Measurements from ENCODE around the gene SEC14L1.
A peak's percentile ranks its signal among the peaks of the same experiment; 100 is the strongest.

SEC14L1 gene

DNA sequence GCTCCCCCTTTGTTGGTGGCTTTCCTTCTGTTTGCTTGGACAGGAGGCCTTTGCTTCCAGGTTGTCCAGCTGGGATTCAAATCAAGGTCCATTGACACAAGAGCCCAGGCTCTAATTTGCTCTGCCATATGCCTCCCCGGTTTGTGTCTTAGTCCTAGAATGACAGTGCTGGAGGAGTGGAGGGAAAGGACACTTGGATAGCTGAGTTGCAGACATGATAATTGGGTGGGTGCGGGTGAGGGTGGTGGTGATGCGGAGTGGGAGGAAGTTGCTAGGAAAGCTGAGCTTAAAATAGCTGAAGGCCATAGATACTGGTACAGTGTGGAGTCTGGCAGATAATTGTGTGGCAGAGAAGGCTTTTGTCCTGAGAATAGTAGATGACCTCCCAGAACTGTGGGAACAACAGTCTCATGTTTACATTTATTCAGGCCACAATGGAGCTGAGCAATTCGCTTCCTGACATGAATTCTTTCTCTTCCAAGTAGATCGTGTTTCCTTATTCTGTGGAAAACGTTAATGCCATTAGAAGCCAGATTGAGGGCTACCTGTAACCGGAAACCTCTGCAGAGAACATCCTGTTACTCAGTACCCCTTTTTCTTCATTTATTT, 23.8 kb downstream of the SEC14L1 start:
- DNase-seq: no peak

DNA sequence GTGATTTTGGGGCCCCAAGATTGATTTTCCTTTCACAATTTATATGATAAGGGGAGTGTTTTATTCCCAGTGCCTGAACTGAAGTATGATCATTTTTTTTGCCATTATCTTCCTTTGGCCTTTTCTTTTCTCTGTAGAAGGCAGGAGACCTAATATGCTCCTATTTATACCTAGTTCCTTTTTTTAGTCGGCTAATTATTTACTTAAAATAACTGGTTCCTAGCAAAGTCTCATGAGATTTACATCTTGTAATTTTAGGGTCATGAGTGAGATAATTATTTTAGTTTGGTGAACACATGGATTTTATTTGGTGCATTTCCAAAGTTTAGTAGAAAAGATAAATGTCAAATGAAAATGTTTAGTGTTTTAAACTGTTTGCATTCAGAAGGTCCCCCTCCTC, 24.8 kb downstream of the SEC14L1 start:
- no peak for DNase-seq

DNA sequence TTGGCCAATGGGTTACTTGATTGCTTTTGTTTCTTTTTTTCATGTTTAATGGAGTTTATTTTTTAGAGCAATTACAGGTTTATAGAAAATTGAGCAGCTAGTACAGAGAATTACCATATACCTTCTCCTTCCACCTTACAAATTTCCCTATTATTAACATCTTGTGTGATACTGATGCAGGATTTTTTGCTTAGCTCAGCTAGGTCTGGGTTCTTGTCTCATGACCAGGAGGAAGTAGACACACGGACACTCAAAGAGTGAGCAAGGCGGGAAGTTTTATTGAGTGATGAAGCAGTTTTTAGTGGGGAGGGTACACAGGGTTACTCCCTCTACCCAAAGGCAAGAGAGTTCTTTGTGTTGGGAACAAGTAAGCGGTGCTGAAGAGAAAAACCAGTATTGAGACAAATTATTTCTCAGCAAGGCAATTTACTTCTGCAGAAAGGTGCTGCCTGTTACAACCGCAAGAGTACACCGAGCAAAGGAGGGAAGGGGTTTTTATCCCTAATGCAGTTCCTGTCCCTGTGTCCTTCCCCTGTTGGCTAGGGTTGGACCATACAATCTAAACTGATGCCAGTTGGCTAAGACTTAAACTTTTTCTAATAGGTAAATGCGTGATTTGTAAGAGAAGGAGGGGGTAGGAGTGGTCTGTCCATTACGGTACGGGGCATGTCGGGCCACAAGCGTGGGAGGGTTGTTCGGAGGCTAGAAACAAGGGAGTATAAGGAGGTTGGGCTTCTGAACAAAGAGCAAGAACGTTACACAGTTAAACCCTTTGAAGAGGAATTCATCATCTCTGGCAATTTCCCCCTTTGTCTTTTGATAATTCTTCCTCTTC, 26.9 kb downstream of the SEC14L1 start:
- DNase-seq: no peak

DNA sequence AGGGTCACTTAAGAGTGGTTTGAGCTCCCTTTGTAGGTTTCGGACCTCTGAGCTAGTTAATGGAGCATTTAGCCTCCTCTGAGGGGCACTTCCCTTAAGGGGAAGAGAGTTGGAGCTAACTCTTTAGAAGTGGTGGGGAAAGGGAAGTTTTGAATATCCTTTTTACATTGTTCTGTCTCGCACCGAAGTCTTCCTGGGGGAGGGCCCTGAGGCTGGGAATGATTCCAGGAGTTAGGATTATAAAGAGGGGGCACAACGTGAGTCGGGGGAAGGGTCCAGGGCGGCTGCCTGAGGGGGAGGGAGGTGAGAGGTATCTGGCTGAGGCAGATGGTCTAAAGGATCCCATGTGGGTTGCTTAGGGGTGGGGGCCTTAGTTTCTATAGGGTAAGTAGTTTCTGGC, 32.3 kb downstream of the SEC14L1 start:
- no peak for DNase-seq

DNA sequence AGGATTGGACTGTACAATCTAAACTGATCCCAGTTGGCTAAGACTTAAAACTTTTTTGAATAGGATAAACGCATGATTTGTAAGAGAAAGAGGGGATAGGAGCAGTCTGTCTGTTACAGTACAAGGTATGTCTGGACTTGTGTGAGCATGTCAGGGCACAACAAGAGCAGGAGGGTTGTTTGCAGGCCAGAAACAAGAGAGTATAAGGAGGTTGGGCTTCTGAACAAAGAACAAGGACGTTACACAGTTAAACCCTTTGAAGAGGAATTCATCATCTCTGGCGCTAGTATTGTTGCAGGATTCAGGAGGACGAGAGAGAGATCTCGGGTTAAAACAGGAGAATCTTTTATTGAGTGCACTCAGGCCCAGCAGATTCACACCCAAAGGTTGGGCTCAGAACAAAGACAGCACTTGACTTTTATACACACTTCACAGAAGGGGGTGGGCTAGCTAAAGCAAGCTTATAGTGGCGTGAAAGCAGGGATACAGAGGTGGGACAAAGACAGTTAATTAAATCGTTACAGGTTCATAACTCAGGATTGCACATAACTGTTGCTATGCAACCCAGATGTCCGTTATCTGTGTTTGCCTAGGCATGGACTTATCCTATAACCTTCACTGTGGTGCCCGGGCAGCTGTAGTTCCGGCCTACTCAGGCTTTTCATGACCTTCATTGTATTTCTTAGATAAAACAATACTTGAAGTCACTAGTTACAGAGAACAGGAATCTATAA, 34.3 kb downstream of the SEC14L1 start:
- no peak for DNase-seq

DNA sequence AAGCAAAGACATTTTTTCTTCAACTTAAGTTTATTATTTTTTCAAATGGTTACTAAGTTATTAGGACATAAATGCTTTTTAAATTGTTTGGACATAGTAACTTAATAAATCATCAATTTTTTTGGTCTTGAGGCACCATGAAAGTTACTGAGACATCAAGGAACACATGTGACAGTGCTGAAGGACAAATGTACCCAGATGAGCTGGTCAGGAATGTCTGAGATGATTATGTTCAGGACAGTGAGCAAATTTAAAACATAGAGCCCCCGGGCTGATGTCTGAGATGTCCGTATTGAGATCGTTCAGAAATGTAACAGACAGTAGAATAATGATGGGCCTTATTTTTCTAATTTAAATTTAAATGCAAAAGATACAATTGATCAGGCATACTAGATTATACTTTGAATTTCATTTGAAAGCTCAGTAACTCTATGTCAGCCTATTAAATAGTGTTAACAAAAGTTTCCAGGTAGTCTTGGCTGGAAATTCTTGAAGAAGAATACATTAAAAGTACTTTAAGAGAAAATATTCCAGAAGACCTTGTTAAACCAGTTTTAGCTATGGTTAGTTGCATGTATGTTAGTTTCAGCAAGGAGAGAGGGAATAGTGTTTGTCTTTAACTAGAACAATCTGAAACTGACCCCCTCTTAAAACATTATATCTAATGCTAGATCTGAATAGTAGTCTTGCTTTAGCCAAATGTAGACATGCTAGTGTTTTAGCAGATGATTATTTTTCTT, 36.4 kb downstream of the SEC14L1 start:
- no peak for DNase-seq

DNA sequence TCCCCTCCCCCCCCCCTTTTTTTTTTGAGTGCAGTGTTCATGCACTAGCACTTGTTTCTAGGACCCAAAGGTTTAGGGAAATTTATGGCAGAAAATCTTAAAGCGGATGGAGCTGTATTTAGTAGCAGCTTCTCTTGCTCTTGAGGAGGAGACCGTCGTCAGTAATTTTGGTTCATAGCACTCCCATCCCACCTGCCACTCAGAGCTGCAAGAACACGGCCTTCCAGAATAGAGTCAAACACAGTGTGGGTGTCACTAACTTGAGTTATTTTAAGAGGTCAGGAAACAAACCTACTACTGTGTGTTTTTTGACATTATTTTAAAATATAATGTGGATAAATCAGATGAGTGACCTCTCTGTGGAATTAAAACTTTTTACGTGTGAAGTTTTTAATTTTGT, 37.3 kb downstream of the SEC14L1 start:
- DNase-seq: no peak

DNA sequence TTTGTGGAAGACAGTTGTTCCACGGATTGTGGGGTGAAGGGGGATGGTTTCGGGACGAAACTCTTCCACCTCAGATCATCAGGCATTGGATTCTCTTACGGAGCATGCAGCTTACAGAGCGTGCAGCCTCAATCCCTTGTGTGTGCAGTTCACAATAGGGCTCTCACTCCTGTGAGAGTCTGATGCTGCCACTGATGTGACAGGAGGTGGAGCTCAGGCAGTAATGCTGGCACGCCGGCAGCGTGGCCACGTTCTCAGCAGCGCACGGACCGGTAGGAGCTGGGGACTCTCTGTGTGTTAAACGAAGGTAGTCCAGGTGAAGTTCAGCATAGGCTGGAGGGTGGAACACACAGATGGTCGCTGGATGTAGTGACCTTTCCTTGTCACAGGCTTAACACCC, 37.8 kb downstream of the SEC14L1 start:
- no peak for DNase-seq

DNA sequence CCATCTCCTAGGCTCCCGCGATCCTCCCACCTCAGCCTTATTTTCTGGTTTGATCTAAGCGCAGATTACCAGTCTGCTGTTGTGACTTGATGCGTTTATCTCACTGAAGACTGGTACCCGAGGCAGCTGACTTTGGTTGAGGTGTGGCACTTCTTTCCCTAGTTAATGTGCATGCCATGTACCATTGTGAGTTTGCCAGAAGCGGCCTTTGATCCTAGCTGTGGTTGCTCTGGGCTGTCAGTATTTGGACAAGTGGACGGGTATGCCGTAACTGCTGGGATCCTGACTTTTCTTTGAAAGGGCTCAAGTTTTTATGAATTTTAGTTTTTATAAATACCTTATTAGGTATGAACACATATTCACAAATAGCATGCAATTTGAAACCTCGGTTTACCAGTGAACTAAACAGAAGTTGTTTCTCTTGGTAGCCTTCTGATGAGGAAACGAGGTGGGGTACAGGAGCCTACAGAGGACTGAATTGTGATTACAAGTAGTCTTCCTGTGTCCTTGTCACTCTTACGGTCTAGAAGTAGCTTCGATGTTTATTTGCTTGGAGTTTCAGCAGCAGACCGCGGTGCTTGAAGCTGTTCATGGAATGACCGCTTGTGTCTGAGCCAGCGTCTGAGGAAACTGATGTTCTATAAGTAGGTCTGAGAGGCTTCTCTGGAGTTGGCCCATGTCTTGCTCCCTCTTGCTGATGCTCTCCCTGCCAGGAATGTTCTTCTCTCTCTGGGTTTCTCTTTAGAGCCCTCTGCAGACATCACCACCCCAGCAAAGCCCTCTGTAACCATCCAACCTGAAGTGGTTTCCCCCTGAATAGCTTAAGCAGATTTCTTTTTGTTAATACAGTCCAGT, 40.0 kb downstream of the SEC14L1 start:
- no peak for DNase-seq

DNA sequence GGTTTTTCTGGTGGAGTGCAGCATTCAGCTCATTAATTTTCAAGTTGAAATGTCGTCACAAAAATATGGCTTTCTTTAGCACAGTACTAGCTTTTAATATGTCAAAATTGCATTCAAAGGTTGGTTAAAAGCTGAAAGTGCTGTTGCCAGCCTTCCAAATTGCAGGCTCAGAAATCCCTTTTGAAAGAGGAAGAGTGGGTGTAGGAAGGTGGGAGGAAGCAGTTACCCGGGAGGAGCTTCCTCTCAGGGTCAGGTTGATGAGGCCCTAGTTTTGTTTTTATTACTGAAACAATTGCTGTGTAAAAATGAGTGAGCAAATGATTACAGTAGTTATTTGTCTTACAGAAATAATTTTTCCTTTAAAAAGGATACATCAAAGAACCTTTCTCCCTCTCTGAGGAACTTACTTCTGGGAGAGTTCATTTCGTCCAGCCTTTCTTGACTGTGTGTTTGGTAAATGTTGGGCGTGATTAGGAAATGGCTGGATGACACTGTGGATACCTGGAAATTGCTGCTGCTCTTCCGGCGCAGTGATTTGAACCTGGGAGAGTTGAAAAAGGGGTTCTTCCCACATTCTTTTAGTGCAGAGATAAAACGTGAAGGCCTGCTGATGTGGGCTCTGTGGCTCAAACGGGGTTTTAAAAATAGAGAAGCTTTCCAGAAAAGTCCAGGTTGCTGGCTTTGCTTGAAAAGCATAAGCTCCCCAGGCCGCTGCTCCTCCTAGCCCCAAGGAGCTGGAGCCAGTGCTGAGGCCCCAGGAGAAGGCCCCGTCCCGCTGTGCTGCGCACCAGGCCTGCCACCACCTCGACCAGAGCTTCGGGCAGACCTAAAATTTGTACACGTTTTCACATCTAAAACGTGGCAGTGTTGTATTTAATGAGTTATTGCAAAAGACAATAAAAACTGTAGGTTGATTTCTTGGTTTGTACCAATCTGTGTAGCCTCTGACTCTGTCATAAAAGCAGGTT, 41.7 kb downstream of the SEC14L1 start:
- DNase-seq: no peak

DNA sequence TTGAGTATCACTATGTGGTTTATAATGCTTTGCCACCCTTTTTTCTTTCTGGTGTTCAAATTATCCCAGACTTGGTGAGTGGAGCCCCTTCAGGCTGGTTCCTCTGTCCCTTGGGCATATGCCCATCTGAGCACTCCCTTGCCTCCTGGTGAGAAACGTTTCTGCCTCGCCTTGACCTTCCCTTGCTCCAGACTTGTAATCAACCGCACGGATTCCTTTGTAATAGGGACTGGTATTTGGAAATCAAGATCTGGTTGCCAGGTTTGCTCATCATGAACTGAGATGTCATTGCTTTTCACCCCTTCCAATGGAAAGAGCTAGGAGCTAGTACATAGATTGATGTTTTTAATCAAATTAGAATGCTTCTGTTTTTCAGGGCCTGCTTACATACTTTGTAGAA, 43.7 kb downstream of the SEC14L1 start:
- no peak for DNase-seq

DNA sequence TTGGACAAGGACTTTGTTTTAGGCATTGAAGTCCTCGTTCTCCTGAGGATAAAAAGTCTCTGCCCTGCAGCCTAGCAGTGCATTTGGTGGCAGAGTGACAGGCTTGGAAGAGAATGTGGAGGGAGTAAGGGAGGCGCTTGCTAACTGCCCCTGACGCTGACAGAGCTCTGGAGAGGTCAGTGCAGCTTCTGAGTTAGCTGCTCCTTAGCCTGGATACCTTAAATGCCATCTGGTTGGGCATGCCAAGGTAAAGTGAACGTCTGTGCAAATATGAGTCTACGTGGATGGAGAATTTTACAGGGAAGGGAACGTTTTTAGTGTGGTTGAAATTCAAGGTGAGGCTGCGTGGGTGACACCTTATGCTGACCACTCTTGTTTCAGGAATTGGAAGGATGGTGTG, 44.4 kb downstream of the SEC14L1 start:
- no peak for DNase-seq

DNA sequence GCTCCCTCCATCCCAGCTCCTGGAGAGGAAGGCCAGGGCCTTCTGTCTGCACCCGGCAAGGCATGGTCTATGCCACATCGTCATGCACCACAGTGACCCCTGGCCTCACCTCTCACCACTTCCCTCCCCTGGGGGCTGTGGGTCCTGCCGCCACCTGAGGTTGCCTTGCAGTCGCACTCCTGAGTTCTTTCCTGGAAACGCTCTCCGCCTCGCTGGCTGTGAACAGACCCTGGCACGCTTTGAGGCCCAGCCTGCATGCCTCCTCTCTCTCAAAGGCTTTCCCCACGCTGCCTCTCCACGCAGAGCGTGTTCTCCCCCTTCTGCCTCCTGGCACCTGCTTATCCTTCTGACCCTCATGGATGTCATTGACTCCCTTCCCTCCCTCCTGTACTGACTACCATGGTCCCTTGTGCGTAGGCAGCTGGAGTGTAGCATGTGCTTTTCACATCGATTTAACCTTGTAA, 45.4 kb downstream of the SEC14L1 start:
- DNase-seq: peak in 1 of 2 donors; percentile 14

DNA sequence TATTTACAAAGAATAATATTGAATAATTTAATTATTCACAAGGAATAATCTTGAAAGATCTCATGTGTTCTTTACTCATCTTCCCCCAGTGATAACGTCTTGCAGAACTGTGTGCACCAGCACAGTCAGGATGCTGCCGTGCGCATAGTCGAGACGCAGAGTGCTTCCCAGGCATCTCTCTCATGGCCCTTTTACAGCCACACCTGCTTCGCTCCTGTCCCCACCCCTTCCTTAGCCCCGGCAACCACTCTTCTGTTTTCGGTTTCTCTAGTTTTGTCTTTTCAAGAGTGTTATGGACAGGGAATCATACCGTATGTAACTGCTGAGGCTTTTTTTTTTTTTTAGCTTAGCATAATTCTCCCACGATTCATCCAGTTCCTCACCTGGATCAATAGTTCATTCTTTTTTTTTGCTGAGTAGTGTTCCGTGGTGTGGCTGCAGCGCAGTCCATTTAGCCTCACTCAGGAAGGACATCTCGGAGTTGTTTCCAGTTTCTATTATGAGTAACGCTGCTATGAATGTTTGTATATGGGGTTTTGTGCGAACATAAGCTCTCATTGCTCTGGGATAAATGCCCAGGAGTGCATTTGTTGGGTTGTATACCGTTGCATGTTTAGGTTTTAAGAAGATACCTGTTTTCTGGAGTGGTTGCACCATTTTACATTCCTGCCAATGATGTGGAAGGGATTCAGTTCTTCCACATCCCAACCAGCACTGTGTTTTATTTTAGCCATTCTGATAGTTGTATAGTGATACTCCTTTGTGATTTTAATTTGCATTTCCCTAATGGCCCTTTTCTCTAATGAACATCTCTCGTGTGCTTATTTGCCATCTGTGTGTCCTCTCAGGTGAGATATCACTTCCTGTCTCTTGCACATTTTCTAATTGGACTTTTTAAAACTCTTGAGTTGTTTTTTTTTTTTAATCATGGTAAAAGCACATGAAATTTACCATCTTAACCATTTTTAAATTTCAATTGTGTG, 47.6 kb downstream of the SEC14L1 start:
- no peak for DNase-seq

DNA sequence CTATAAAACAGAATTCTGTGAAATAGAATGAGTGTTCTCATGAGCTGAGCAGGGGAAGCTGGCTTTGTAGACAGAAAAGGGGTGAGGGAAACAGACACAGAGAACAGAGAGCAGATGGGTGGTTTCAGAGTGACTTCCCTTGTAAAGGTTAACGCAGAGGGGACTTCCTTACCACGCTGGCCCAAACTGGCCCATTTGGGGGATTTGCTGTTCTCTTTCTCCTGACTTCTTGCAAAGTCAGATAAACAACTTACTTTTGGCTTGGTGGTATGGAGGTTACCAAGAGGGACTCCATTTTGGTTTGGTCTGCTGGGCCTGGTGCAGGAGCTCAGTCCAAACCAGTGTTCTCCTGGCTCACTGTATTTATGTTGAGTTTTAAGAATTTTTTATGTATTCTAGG, 48.4 kb downstream of the SEC14L1 start:
- DNase-seq: peak in 1 of 2 donors; percentile 18

DNA sequence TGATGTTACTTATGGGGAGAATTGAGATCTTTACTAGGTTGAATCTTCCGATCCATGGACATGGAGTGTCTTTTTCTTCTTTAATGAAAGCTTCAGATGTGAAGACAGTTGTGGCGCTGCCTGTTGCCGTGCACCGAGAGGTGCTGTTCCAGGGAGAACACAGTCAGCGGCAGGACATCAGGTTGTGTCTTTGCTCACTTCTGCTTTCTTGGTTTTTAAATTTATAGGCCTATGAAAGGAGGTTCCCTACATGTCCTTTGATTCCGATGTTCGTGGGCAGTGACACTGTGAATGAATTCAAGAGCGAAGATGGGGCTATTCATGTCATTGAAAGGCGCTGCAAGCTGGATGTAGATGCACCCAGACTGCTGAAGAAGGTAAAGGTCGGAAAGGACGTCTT, 49.8 kb downstream of the SEC14L1 start:
- no peak for DNase-seq

DNA sequence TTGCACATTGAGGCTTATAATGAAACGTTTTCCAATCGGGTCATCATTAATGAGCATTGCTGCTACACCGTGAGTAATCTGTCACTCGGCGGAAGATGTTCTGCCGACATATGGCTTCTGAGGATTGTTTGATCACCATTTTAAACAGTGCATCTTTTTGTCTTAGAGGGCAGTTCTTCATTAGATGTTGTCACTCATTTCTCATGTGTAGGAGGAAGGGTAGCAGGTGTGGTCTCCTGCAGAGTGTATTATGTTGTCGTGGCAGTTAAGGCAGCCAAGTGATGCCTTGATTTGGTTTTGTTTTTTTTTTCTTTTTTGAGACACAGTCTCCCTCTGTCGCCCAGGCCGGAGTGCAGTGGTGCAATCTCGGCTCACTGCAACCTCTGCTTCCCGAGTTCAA, 50.5 kb downstream of the SEC14L1 start:
- DNase-seq: no peak

DNA sequence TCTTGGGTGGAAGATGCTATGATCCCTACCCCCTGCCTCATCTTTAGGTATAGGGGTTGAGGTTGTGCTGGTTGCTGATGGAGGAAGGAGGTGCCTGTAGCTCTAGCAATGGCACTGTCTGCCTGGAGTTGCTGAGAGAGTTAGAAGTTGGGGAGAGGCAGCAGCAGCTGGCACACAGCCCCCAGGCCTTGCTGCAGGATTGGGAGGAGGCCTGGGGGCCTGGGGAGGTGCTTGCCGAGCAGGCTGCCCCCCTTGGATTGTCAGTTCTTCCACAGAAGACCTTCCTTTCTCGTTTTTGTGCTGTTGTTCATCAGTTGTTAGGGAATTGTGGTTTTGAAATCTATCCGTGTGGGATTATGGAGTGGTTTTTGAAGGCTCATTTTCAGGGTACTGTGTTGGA, 52.9 kb downstream of the SEC14L1 start:
- no peak for DNase-seq

DNA sequence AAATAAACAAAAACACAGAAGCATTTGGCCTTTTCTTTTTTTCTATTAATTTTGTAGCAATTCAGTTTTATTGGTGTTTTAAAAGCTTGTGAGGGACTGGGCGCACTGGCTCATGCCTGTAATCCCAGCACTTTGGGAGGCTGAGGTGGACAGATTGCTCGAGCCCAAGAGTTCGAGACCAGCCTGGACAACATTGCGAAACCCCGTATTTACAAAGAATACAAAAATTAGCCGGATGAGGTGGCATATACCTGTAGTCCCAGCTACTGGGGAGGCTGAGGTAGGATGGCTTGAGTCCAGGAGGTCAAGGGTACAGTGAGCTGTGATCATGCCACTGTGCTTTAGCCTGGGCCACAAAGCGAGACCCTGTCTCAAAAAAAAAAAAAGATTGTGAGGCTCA, 53.4 kb downstream of the SEC14L1 start:
- DNase-seq: no peak

DNA sequence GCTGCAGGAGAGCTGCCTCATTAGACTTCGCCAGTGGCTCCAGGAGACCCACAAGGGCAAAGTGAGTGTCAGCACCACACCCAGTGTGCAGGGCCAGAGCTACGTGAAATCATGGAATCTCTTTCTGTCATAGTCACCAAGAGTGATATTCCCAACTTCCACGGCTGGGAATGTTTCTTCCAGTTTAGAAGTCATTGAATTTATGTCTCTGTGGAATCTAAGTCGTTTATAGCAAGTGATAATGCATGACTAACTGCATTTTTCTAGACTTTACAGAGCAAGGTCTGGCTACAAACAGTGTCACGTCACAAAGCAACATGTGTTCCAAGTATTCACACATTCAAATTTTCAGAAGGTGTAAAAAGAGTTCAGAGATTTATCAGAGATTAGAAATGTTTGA, 55.5 kb downstream of the SEC14L1 start:
- DNase-seq: no peak
